GM23338 (cell line): Measurements from ENCODE around the gene SLFN5. TPM values are rescaled to one million over a fixed set of nuclear protein-coding genes. Genes with fewer than 3 reads are reported as not detected.

ENCODE experiments used
- ATAC-seq: fragments of 200-7000 bp; cut with Tn5 transposase; 3 replicates; pipeline ENCODE4 v1.9.1; 2020
- DNase-seq: peaks from one replicate; pipeline ENCODE4 v3.0.0-alpha.2; 2015; ENCODE audit warnings: low spot score
- H2AFZ ChIP-seq: fragments of 200-600 bp; sonication (generic); 2 replicates; pipeline ENCODE4 v1.8.0; 2016; ENCODE audit warnings: antibody characterized with exemption, mild to moderate bottlenecking, moderate library complexity
- H3F3A ChIP-seq: fragments of 200-600 bp; sonication (generic); replicated peaks from 2 replicates; pipeline ENCODE4 v1.8.0; 2017; ENCODE audit warnings: antibody characterized with exemption, mixed run types, low read depth
- H3K27ac ChIP-seq: fragments of 200-600 bp; sonication (generic); 2 replicates; pipeline ENCODE4 v1.6.1; 2016; ENCODE audit warnings: low read depth
- H3K27me3 ChIP-seq: fragments of 200-600 bp; sonication (generic); 2 replicates; pipeline ENCODE4 v1.8.0; 2016; ENCODE audit warnings: mild to moderate bottlenecking, mixed run types, moderate library complexity; ENCODE audit not compliant: insufficient read depth
- H3K36me3 ChIP-seq: fragments of 200-600 bp; sonication (generic); 2 replicates; pipeline ENCODE4 v1.8.0; 2016; ENCODE audit warnings: mild to moderate bottlenecking; ENCODE audit not compliant: insufficient read depth
- H3K4me1 ChIP-seq: fragments of 200-600 bp; sonication (generic); 2 replicates; pipeline ENCODE4 v1.8.0; 2016; ENCODE audit warnings: mild to moderate bottlenecking, moderate library complexity; ENCODE audit not compliant: insufficient read depth
- H3K4me2 ChIP-seq: fragments of 200-600 bp; sonication (generic); 2 replicates; pipeline ENCODE4 v1.7.1; 2017; ENCODE audit warnings: mixed run types
- H3K4me3 ChIP-seq: fragments of 200-600 bp; sonication (generic); 2 replicates; pipeline ENCODE4 v1.6.1; 2016; ENCODE audit warnings: mixed run types
- H3K79me2 ChIP-seq: fragments of 200-600 bp; sonication (generic); replicated peaks from 2 replicates; pipeline ENCODE4 v1.8.0; 2017; ENCODE audit warnings: mild to moderate bottlenecking; ENCODE audit not compliant: insufficient read depth
- H3K9me2 ChIP-seq: fragments of 200-600 bp; sonication (generic); 2 replicates; pipeline ENCODE4 v1.8.0; 2017; ENCODE audit not compliant: insufficient read depth
- H4K20me1 ChIP-seq: fragments of 200-600 bp; sonication (generic); replicated peaks from 2 replicates; pipeline ENCODE4 v1.8.0; 2017; ENCODE audit warnings: mild to moderate bottlenecking; ENCODE audit not compliant: insufficient read depth
- H3K27ac Mint-ChIP-seq: 2 replicates; pipeline ENCODE4 v1.8.0; 2020; ENCODE audit warnings: inconsistent platforms, mild to moderate bottlenecking, moderate library complexity, mixed read lengths
- H3K27me3 Mint-ChIP-seq: 3 replicates; pipeline ENCODE4 v1.8.0; 2022; ENCODE audit warnings: low read depth, mild to moderate bottlenecking, moderate library complexity, mixed read lengths, inconsistent platforms; ENCODE audit not compliant: insufficient read depth, poor library complexity
- H3K36me3 Mint-ChIP-seq: 3 replicates; pipeline ENCODE4 v1.8.0; 2021; ENCODE audit warnings: low read depth, mild to moderate bottlenecking, inconsistent platforms, moderate library complexity, mixed read lengths
- H3K4me1 Mint-ChIP-seq: 3 replicates; pipeline ENCODE4 v1.8.0; 2020; ENCODE audit warnings: mild to moderate bottlenecking, inconsistent platforms, mixed read lengths
- H3K4me3 Mint-ChIP-seq: 3 replicates; pipeline ENCODE4 v1.8.0; 2021; ENCODE audit warnings: moderate library complexity, mild to moderate bottlenecking, inconsistent platforms, mixed read lengths
- H3K9me3 Mint-ChIP-seq: 3 replicates; pipeline ENCODE4 v1.8.0; 2020; ENCODE audit warnings: moderate library complexity, mild to moderate bottlenecking, inconsistent platforms, mixed read lengths
- CREB1 ChIP-seq: fragments of 250-450 bp; sonication (Bioruptor Pico); IDR thresholded peaks from 2 replicates; pipeline ENCODE4 v1.5.0; 2020; ENCODE audit warnings: low read depth, mild to moderate bottlenecking, moderate library complexity
- ETS1 ChIP-seq: IDR thresholded peaks from 2 replicates; pipeline ENCODE4 v1.6.1; 2016; ENCODE audit warnings: antibody characterized with exemption
- EZH2 ChIP-seq: fragments of 200-600 bp; sonication (generic); IDR thresholded peaks from one replicate; pipeline ENCODE4 v1.8.0; 2017; ENCODE audit warnings: antibody characterized with exemption, mild to moderate bottlenecking, low read depth; ENCODE audit not compliant: unreplicated experiment
- EZH2phosphoT487 ChIP-seq: fragments of 200-600 bp; sonication (generic); IDR thresholded peaks from one replicate; pipeline ENCODE4 v1.8.1; 2018; ENCODE audit warnings: antibody characterized with exemption; ENCODE audit not compliant: unreplicated experiment
- JUNB ChIP-seq: IDR thresholded peaks from one replicate; pipeline ENCODE4 v1.6.1; 2016; ENCODE audit warnings: antibody characterized with exemption; ENCODE audit not compliant: unreplicated experiment
- NANOG ChIP-seq: IDR thresholded peaks from 2 replicates; pipeline ENCODE4 v1.6.1; 2016; ENCODE audit warnings: antibody characterized with exemption, borderline replicate concordance
- POLR2AphosphoS5 ChIP-seq: IDR thresholded peaks from 2 replicates; pipeline ENCODE4 v1.6.1; 2016; ENCODE audit warnings: antibody characterized with exemption, low read depth
- STAT1 ChIP-seq: IDR thresholded peaks from one replicate; pipeline ENCODE4 v1.6.1; 2016; ENCODE audit warnings: antibody characterized with exemption; ENCODE audit not compliant: unreplicated experiment
- ZNF114 ChIP-seq: fragments of 250-450 bp; sonication (Bioruptor Pico); IDR thresholded peaks from 2 replicates; pipeline ENCODE4 v1.5.0; 2020; ENCODE audit warnings: mild to moderate bottlenecking, moderate library complexity
- ZNF331 ChIP-seq: fragments of 250-450 bp; sonication (Bioruptor Pico); IDR thresholded peaks from 2 replicates; pipeline ENCODE4 v1.5.0; 2020; ENCODE audit warnings: low read depth, mild to moderate bottlenecking, moderate library complexity
- polyA plus RNA-seq: library from polyadenylated mRNA; unstranded; fragments of >200 nt; fragmentation: Nextera tagmentation; extraction: Ambion mirVana; gene quantifications from 2 replicates; pipeline ENCODE4 v1.2.1, GENCODE V29; 2016
- total RNA-seq: library from RNA; depleted of rRNA; stranded (reverse); fragments of >200 nt; shearing (Covaris generic); gene quantifications from 2 replicates; pipeline ENCODE4 v1.2.3, GENCODE V29; 2014
- TF ChIP-seq, protein P1 (sequence below): fragments of 250-450 bp; sonication (Bioruptor Pico); IDR thresholded peaks from 2 replicates; pipeline ENCODE4 v1.5.0; 2020; ENCODE audit warnings: mild to moderate bottlenecking, moderate library complexity
- TF ChIP-seq, protein P2 (sequence below): IDR thresholded peaks from one replicate; pipeline ENCODE4 v1.6.1; 2018; ENCODE audit warnings: antibody characterized with exemption; ENCODE audit not compliant: unreplicated experiment
- TF ChIP-seq, protein P3 (sequence below), 2 experiments: fragments of 200-600 bp in 1 of 2; sonication (generic) in 1 of 2; conservative IDR thresholded peaks; 2 replicates each; pipeline versions ENCODE4 v1.5.1 to v1.6.1; 2016 to 2017; ENCODE audit warnings: antibody characterized with exemption in 2 of 2, low read depth in 2 of 2, mild to moderate bottlenecking in 2 of 2, moderate library complexity in 1 of 2

The SLFN5 gene
- total and polyA plus RNA-seq, 2 experiments from 2014 or later: 1.4 to 6.4 TPM

- Histone ChIP-seq H3K4me2 (no peak overlapping the region), H3F3A (no peaks in the 10 kb centered on the region), H3K36me3 (no peaks in the 10 kb centered on the region), H3K27ac (no peak overlapping the region), H4K20me1 (no peaks in the 10 kb centered on the region), H3K27me3 (no peaks in the 10 kb centered on the region), H2AFZ (no peak overlapping the region), H3K4me3 (no peak overlapping the region), H3K9me2 (0 out of 2 replicates have a peak, but pooled peaks cover 4% of the 10 kb centered on the region), H3K79me2 (no peaks in the 10 kb centered on the region), H3K4me1 (no peaks in the 10 kb centered on the region)
- Mint-ChIP-seq H3K27ac (no peak overlapping the region), H3K27me3 (peaks cover 4% of the 10 kb centered on the region), H3K4me3 (no peak overlapping the region), H3K9me3 (no peaks in the 10 kb centered on the region), H3K4me1 (no peaks in the 10 kb centered on the region), H3K36me3 (no peaks in the 10 kb centered on the region)
- TF ChIP-seq POLR2AphosphoS5 (no peak), CREB1 (CRISPR knock-in tag) (no peak), EZH2phosphoT487 (no peak), ZNF331 (CRISPR knock-in tag) (no peak), ZNF114 (no peak), JUNB (no peak), ETS1 (no peak), EZH2 (no peak), STAT1 (no peak), NANOG (no peak)
- TF ChIP-seq, protein P1, sequence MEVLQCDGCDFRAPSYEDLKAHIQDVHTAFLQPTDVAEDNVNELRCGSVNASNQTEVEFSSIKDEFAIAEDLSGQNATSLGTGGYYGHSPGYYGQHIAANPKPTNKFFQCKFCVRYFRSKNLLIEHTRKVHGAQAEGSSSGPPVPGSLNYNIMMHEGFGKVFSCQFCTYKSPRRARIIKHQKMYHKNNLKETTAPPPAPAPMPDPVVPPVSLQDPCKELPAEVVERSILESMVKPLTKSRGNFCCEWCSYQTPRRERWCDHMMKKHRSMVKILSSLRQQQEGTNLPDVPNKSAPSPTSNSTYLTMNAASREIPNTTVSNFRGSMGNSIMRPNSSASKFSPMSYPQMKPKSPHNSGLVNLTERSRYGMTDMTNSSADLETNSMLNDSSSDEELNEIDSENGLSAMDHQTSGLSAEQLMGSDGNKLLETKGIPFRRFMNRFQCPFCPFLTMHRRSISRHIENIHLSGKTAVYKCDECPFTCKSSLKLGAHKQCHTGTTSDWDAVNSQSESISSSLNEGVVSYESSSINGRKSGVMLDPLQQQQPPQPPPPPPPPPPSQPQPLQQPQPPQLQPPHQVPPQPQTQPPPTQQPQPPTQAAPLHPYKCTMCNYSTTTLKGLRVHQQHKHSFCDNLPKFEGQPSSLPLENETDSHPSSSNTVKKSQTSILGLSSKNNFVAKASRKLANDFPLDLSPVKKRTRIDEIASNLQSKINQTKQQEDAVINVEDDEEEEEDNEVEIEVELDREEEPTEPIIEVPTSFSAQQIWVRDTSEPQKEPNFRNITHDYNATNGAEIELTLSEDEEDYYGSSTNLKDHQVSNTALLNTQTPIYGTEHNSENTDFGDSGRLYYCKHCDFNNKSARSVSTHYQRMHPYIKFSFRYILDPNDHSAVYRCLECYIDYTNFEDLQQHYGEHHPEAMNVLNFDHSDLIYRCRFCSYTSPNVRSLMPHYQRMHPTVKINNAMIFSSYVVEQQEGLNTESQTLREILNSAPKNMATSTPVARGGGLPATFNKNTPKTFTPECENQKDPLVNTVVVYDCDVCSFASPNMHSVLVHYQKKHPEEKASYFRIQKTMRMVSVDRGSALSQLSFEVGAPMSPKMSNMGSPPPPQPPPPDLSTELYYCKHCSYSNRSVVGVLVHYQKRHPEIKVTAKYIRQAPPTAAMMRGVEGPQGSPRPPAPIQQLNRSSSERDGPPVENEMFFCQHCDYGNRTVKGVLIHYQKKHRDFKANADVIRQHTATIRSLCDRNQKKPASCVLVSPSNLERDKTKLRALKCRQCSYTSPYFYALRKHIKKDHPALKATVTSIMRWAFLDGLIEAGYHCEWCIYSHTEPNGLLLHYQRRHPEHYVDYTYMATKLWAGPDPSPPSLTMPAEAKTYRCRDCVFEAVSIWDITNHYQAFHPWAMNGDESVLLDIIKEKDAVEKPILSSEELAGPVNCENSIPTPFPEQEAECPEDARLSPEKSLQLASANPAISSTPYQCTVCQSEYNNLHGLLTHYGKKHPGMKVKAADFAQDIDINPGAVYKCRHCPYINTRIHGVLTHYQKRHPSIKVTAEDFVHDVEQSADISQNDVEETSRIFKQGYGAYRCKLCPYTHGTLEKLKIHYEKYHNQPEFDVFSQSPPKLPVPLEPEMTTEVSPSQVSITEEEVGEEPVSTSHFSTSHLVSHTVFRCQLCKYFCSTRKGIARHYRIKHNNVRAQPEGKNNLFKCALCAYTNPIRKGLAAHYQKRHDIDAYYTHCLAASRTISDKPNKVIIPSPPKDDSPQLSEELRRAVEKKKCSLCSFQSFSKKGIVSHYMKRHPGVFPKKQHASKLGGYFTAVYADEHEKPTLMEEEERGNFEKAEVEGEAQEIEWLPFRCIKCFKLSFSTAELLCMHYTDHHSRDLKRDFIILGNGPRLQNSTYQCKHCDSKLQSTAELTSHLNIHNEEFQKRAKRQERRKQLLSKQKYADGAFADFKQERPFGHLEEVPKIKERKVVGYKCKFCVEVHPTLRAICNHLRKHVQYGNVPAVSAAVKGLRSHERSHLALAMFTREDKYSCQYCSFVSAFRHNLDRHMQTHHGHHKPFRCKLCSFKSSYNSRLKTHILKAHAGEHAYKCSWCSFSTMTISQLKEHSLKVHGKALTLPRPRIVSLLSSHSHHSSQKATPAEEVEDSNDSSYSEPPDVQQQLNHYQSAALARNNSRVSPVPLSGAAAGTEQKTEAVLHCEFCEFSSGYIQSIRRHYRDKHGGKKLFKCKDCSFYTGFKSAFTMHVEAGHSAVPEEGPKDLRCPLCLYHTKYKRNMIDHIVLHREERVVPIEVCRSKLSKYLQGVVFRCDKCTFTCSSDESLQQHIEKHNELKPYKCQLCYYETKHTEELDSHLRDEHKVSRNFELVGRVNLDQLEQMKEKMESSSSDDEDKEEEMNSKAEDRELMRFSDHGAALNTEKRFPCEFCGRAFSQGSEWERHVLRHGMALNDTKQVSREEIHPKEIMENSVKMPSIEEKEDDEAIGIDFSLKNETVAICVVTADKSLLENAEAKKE (CRISPR knock-in tag): no peak
- TF ChIP-seq, protein P2, sequence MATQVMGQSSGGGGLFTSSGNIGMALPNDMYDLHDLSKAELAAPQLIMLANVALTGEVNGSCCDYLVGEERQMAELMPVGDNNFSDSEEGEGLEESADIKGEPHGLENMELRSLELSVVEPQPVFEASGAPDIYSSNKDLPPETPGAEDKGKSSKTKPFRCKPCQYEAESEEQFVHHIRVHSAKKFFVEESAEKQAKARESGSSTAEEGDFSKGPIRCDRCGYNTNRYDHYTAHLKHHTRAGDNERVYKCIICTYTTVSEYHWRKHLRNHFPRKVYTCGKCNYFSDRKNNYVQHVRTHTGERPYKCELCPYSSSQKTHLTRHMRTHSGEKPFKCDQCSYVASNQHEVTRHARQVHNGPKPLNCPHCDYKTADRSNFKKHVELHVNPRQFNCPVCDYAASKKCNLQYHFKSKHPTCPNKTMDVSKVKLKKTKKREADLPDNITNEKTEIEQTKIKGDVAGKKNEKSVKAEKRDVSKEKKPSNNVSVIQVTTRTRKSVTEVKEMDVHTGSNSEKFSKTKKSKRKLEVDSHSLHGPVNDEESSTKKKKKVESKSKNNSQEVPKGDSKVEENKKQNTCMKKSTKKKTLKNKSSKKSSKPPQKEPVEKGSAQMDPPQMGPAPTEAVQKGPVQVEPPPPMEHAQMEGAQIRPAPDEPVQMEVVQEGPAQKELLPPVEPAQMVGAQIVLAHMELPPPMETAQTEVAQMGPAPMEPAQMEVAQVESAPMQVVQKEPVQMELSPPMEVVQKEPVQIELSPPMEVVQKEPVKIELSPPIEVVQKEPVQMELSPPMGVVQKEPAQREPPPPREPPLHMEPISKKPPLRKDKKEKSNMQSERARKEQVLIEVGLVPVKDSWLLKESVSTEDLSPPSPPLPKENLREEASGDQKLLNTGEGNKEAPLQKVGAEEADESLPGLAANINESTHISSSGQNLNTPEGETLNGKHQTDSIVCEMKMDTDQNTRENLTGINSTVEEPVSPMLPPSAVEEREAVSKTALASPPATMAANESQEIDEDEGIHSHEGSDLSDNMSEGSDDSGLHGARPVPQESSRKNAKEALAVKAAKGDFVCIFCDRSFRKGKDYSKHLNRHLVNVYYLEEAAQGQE: no peak
- TF ChIP-seq, protein P3, sequence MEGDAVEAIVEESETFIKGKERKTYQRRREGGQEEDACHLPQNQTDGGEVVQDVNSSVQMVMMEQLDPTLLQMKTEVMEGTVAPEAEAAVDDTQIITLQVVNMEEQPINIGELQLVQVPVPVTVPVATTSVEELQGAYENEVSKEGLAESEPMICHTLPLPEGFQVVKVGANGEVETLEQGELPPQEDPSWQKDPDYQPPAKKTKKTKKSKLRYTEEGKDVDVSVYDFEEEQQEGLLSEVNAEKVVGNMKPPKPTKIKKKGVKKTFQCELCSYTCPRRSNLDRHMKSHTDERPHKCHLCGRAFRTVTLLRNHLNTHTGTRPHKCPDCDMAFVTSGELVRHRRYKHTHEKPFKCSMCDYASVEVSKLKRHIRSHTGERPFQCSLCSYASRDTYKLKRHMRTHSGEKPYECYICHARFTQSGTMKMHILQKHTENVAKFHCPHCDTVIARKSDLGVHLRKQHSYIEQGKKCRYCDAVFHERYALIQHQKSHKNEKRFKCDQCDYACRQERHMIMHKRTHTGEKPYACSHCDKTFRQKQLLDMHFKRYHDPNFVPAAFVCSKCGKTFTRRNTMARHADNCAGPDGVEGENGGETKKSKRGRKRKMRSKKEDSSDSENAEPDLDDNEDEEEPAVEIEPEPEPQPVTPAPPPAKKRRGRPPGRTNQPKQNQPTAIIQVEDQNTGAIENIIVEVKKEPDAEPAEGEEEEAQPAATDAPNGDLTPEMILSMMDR (conservative IDR thresholded peaks at IDR 0.05; ENCODE audit: low read depth in 2 of 2): no peak
- ATAC-seq (no peak), DNase-seq (no peak)
Observed at GRCh38 chr17:35259001-35259400, 16.1 kb downstream of the SLFN5 start.
